Fibroblast of the aortic adventitia (primary cell): Measurements from ENCODE around the gene DHX8. TPM values are rescaled to one million over a fixed set of nuclear protein-coding genes. Genes with fewer than 3 reads are reported as not detected.

Experiments used
- DNase-seq: peaks from one replicate; pipeline ENCODE4 v3.0.0-alpha.2; 2010; ENCODE audit warnings: low read depth
- H3K4me3 ChIP-seq: 2 replicates; pipeline ENCODE4 v1.5.1; 2011; ENCODE audit warnings: low read depth, mild to moderate bottlenecking, control low read depth, low read length, moderate library complexity
- small RNA-seq: library from RNA; depleted of rRNA; stranded (forward); fragments of <200 nt; gene quantifications from one replicate; pipeline ENCODE3, GENCODE V24; 2012
- total RNA-seq: library from RNA; depleted of rRNA; stranded (reverse); fragments of >200 nt; gene quantifications from 2 replicates; pipeline ENCODE4 v1.2.3, GENCODE V29; 2012; ENCODE audit warnings: low replicate concordance
- TF ChIP-seq, protein P1 (sequence below): IDR thresholded peaks from 2 replicates; pipeline ENCODE4 v1.5.1; 2011; ENCODE audit warnings: mild to moderate bottlenecking, low read length, control low read depth, inconsistent platforms; ENCODE audit not compliant: insufficient read depth

The DHX8 gene
- total RNA-seq, 1 donor, result 44.1 TPM

DNA sequence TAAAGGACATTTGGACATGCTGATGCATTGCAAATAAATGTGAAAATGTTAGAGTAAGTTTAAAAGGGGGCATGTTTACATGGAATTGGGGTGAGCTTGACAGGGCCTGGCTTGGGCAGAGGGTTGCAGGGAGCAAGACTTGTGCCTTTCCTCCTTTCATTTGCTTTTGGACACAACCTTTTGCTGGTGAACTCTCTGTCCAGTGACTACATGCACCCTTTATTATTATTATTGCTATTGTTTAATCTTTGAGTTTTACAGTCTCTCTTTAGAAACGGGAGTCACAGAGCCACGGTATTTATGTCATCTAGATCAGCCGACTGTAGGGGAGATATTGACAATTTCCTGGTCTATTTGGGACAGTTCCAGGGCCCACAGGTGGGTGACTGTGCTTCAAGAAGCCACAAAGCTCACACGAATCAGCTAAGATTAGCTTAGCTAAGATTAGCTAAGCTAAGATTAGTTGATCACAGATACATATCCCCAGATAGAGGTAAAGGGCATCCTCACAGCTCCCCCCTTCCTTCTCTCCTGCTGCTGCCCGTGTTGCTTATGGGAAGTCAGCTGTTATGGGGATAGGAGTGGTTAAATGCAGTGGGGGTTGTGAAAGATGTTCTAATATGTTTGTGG, 91.2 kb downstream of the DHX8 start:
- DNase-seq, result no peak
- TF ChIP-seq, protein P1, sequence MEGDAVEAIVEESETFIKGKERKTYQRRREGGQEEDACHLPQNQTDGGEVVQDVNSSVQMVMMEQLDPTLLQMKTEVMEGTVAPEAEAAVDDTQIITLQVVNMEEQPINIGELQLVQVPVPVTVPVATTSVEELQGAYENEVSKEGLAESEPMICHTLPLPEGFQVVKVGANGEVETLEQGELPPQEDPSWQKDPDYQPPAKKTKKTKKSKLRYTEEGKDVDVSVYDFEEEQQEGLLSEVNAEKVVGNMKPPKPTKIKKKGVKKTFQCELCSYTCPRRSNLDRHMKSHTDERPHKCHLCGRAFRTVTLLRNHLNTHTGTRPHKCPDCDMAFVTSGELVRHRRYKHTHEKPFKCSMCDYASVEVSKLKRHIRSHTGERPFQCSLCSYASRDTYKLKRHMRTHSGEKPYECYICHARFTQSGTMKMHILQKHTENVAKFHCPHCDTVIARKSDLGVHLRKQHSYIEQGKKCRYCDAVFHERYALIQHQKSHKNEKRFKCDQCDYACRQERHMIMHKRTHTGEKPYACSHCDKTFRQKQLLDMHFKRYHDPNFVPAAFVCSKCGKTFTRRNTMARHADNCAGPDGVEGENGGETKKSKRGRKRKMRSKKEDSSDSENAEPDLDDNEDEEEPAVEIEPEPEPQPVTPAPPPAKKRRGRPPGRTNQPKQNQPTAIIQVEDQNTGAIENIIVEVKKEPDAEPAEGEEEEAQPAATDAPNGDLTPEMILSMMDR, result no peak
- no peak overlapping the region for H3K4me3 ChIP-seq

Small RNA genes lying within 50 kb of the gene (small RNA-seq; reads per million reads assigned to genes)
- gene RNU6-406P (not detected), gene RNU6-971P (not detected)

Other genes starting within 250 kb of the DHX8 start
- not detected in 2 replicates for gene RNU2-1, start 250.0 kb upstream of the DHX8 start, total RNA-seq
- 22.2 and 70.8 TPM in 2 replicates for gene ARL4D, start 85.0 kb upstream of the DHX8 start, total RNA-seq
- gene ETV4, start 62.4 kb downstream of the DHX8 start, total RNA-seq, result 0.41 and 6.1 TPM in 2 replicates
- gene MEOX1, start 177.9 kb downstream of the DHX8 start, total RNA-seq, result not detected in 2 replicates